Effector memory CD4-positive, alpha-beta T cell (primary cell): ENCODE measurements around the gene TIMM10.

ENCODE experiments used
- DNase-seq, 3 donors: peaks; one replicate each; pipeline ENCODE4 v3.0.0-alpha.2; 2020
- H3K27ac ChIP-seq: 2 replicates; pipeline ENCODE4 v1.7.0; 2013; ENCODE audit warnings: mild to moderate bottlenecking, low read length, moderate library complexity; ENCODE audit not compliant: insufficient read depth, poor library complexity, severe bottlenecking
- H3K27me3 ChIP-seq: replicated peaks from 2 replicates; pipeline ENCODE4 v1.7.0; 2013; ENCODE audit warnings: mild to moderate bottlenecking, low read length; ENCODE audit not compliant: insufficient read depth, control insufficient read depth, poor library complexity, severe bottlenecking
- H3K36me3 ChIP-seq: 2 replicates; pipeline ENCODE4 v1.7.0; 2013; ENCODE audit warnings: mild to moderate bottlenecking, low read length, moderate library complexity; ENCODE audit not compliant: control insufficient read depth, insufficient read depth
- H3K4me1 ChIP-seq: 2 replicates; pipeline ENCODE4 v1.7.0; 2013; ENCODE audit warnings: low read length, mild to moderate bottlenecking; ENCODE audit not compliant: control insufficient read depth, insufficient read depth, poor library complexity, severe bottlenecking
- H3K4me3 ChIP-seq: 2 replicates; pipeline ENCODE4 v1.7.0; 2013; ENCODE audit warnings: low read length, low read depth, mild to moderate bottlenecking; ENCODE audit not compliant: insufficient read depth, poor library complexity, severe bottlenecking
- H3K9me3 ChIP-seq: 2 replicates; pipeline ENCODE4 v1.7.0; 2013; ENCODE audit warnings: mild to moderate bottlenecking, low read length, moderate library complexity; ENCODE audit not compliant: control insufficient read depth

Gene TIMM10

DNA sequence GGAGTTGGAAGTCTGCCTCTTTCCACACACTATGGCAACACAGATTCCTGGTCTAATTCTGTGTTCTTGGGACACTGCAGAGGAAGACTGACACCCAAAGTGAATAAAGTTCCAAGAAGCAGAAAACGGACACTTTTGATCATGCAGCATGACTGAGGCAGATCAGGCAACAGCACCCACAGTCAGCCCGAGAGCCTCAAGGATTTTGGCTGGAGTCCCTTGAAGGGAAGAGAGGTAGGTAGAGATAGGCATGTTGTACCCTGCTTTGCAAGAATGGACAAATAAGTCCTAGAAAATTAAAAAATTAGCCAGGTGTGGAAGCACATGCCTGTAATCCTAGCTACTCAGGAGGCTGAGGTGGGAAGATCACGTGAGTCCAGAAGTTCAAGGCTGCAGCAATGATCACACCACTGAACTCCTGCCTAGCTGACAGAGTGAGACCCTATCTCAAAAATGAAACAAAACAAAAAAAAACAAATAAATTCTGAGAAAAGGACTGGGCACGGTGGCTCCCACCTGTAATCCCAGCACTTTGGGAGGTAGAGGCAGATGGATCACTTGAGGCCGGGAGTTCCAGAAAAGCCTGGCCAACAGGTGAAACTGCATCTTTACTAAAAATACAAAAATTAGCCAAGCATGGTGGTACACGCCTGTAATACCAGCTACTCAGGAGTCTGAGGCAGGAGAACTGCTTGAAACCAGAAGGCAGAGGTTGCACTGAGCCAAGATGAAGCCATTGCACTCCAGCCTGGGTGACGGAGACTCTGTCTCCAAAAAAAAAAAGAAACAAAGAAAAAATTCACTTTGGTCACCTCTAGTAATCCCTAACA is 22.0 kb downstream of the TIMM10 start:
- no peaks in the 10 kb centered on the region for H3K4me1 ChIP-seq
- H3K4me3 ChIP-seq, result no peak overlapping the region
- no peaks in the 10 kb centered on the region for H3K27me3 ChIP-seq
- DNase-seq, result no peak
- H3K9me3 ChIP-seq, result no peaks in the 10 kb centered on the region
- no peaks in the 10 kb centered on the region for H3K36me3 ChIP-seq
- H3K27ac ChIP-seq, result no peak overlapping the region

DNA sequence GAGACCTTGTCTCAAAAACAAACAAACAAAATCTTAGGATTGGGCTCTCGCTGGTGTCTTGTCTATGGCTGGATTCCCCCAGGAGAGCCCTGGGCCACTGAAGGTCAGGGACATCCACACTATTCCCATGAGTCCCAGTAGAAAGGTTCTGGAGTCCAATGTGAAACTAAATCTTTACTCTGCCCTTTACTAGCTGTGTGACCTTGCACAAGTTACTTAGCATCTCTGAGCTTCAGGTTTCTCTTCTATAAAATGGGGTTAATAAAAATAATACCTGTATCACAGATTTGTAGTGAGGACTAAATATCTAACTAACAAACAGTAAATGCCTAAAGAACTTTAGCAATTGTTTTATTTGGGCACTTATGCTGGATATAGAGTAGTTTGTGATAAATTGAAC is 24.0 kb downstream of the TIMM10 start:
- no peak for DNase-seq
- Histone ChIP-seq H3K36me3 (no peaks in the 10 kb centered on the region), H3K27me3 (no peaks in the 10 kb centered on the region), H3K4me3 (no peak overlapping the region), H3K9me3 (no peaks in the 10 kb centered on the region), H3K4me1 (no peaks in the 10 kb centered on the region), H3K27ac (no peak overlapping the region)

DNA sequence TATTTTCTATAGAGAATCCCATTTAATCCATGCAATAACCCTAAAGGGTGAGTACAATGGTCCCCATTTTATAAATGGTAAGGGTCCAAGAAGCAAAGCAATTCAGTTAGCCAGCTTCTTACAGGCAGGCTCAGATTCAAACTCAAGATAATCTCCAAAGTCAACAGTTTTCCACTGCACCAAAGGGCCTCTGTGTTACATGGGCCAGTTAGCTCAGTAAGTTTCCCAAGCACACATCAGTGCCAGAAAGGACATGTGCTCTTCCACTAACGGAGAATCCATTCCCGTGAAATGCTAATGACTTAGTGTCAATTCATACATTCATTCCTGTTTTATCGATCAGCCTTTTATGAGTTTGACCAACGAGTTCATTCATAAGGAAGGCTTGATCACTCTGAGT is 26.0 kb downstream of the TIMM10 start:
- H3K9me3 ChIP-seq, result no peaks in the 10 kb centered on the region
- no peaks in the 10 kb centered on the region for H3K4me1 ChIP-seq

DNA sequence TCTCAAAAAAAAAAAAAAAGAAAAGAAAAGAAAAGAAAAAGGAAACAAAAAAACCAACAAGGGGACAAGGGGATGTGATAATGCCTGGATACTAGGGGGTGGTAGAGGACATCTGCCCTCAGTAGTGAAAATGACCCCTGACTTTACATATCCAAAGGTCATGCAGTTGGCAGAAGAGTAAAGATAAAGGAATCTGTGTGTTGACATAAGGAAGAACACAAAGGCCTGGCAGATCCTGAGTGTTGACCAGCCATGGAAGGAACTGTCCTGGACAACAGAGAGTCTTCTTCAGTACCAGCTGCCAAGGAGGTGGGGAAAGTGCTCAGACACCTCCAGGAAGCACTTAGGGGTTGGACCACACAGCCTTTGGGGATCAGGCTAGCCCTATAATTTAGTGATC is 27.7 kb downstream of the TIMM10 start:
- DNase-seq, result no peak
- H3K9me3 ChIP-seq, result no peaks in the 10 kb centered on the region
- no peak overlapping the region for H3K27ac ChIP-seq
- no peaks in the 10 kb centered on the region for H3K27me3 ChIP-seq
- no peaks in the 10 kb centered on the region for H3K36me3 ChIP-seq
- H3K4me3 ChIP-seq, result no peak overlapping the region
- no peaks in the 10 kb centered on the region for H3K4me1 ChIP-seq

More for the DNA sequence above, 26.0 kb downstream of the TIMM10 start:
- H3K36me3 ChIP-seq, result no peaks in the 10 kb centered on the region
- H3K4me3 ChIP-seq, result no peak overlapping the region
- H3K27ac ChIP-seq, result no peak overlapping the region
- no peak for DNase-seq
- H3K27me3 ChIP-seq, result no peaks in the 10 kb centered on the region

DNA sequence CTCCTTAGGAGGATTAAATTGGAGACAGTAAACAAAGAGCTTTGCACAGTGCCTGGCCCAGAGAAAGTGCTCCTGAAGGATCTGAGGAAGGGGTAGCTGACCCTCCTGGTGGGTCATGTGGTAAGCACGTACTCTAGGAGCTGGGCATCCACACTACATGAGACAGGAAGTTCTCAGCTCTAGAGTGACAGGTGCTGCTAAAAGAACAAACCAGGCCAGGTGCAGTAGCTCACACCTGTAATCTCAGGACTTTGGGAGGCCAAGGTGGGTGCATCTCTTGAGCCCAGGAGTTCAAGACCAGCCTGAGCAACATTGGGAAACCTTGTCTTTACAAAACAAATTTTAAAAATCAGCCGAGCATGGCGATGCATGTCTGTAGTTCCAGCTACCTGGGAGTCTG is 28.2 kb downstream of the TIMM10 start:
- Histone ChIP-seq H3K9me3 (no peaks in the 10 kb centered on the region), H3K27ac (no peak overlapping the region), H3K27me3 (no peaks in the 10 kb centered on the region), H3K36me3 (no peaks in the 10 kb centered on the region), H3K4me3 (no peak overlapping the region), H3K4me1 (no peaks in the 10 kb centered on the region)
- no peak for DNase-seq

DNA sequence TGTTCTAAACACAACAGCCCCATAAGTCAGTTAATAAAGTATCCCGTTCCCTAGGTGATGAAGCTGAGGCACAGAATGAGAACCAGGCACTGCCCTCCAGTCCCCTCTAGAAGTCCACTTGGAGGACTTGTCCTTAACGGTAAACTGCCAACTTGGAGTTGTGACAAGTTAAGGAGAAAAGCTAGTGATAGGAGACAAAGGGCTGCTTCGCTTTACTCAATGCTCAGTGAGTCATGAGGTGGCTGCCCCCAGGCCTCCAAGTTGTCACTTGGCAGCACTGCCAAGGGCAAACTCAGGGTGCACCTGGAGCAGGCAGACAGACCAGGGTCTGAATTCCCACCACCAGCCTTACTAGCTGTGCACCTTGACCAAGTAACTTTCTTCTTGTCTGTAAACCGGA is 28.6 kb downstream of the TIMM10 start:
- Histone ChIP-seq H3K36me3 (no peaks in the 10 kb centered on the region), H3K4me3 (no peak overlapping the region), H3K4me1 (no peaks in the 10 kb centered on the region), H3K27me3 (no peaks in the 10 kb centered on the region), H3K9me3 (no peaks in the 10 kb centered on the region), H3K27ac (no peak overlapping the region)
- no peak for DNase-seq

DNA sequence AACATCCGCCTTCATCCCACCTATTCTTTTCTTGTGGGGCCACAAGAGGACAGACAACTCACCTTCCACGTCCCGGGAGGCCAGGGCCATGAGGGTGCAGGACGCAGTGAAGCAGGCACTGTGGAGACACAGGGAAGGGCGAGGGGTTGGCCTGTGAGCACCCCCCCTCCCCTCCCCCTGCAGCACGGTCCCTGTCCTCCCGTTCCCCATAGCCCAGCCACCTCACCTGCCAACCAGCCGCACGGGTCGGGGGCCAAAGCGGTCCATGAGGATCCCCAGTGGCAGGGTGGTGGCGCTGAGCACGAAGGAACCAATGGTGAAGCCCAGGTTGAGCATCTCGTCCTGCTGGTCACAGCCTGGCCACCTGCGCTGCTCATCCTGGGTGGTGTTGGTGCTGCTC is 29.6 kb downstream of the TIMM10 start:
- H3K36me3 ChIP-seq, result no peaks in the 10 kb centered on the region
- DNase-seq, result no peak

DNA sequence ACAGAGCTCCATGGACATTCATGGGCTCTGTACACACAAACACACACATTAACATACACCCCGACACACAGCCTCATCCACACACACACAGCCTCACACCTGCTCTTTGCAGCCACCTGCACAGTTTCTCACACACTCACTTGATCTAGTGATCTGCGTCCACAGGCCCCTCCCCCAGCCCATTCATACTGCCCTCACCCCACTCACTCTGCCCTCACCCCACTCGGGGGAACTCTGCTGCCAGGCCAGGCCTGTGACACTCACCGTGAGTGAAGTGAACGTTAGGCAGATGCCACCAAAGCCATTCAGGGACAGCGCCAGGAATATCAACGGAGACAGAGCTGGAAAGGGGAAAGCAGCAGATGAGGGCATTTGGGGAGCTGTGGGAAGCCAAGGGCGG is 30.0 kb downstream of the TIMM10 start:
- H3K36me3 ChIP-seq, result no peaks in the 10 kb centered on the region
- no peak overlapping the region for H3K27ac ChIP-seq

More for the DNA sequence above, 29.6 kb downstream of the TIMM10 start:
- Histone ChIP-seq H3K4me1 (no peaks in the 10 kb centered on the region), H3K4me3 (no peak overlapping the region), H3K27me3 (no peaks in the 10 kb centered on the region), H3K9me3 (no peaks in the 10 kb centered on the region), H3K27ac (no peak overlapping the region)

DNA sequence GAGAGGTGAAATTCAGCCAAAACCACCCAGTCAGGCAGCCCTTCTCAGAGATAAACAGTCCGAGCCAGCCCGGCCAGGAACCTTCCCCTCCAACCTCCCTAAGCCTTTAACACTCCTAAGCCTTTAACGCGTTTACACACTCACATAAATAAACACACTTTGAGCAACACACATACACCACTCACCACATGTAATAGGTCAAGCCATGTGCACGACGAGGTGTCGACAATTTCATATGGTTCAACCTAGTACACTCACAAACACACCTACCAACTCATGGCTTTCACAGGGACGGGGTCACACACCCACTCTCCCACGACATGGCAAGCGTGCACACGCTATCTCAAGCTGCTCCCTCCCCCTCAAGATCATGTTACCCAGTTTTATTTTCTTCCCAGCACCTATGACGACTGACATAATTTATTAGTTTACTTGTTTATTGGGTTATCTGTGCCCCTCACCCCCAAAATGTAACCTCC is 30.5 kb downstream of the TIMM10 start:
- Histone ChIP-seq H3K9me3 (no peaks in the 10 kb centered on the region), H3K27ac (no peak overlapping the region), H3K4me3 (no peak overlapping the region), H3K27me3 (no peaks in the 10 kb centered on the region), H3K36me3 (no peaks in the 10 kb centered on the region), H3K4me1 (no peaks in the 10 kb centered on the region)
- DNase-seq, result no peak

More for the DNA sequence above, 30.0 kb downstream of the TIMM10 start:
- Histone ChIP-seq H3K4me1 (no peaks in the 10 kb centered on the region), H3K27me3 (no peaks in the 10 kb centered on the region), H3K4me3 (no peak overlapping the region), H3K9me3 (no peaks in the 10 kb centered on the region)
- DNase-seq, result no peak

DNA sequence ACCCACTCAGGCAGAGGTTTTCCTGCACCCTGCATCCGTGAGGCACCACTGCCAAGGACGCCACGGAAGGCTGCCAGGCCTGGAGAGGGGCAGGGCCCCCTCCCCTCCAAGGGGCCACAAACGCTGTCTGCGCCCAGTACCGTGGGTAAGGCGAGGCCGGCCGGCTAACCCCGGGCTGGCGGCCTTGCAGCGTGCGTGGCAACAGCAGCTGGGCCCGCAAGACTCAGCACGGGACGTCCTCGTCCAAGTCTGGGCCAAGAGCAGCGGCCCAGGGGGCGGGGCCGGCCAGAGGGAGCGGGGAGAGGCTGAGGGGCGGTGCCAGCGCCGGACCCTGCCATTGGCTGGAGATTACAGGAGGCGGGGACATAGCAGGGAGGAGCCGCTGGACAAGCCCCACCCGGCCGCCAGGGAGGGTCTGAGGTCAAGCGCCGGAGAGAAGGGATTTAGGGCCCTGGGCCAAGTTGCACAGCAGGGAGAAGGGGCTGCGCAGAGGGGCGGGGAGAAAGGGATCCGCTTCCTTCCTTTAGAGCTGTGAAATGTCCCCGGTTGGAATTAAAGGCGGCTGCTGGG is 31.1 kb downstream of the TIMM10 start:
- DNase-seq, result no peak
- no peaks in the 10 kb centered on the region for H3K36me3 ChIP-seq
- no peaks in the 10 kb centered on the region for H3K9me3 ChIP-seq
- H3K27me3 ChIP-seq, result no peaks in the 10 kb centered on the region
- no peak overlapping the region for H3K27ac ChIP-seq
- no peaks in the 10 kb centered on the region for H3K4me1 ChIP-seq
- no peak overlapping the region for H3K4me3 ChIP-seq
